NT2/D1 (cell line): ENCODE measurements around the gene BRD1.

Experiments
- SUZ12 ChIP-seq: IDR thresholded peaks from 2 replicates; pipeline ENCODE4 v1.6.1; 2011; ENCODE audit not compliant: insufficient read length, insufficient read depth; ENCODE audit errors: extremely low read depth
- YY1 ChIP-seq: IDR thresholded peaks from 2 replicates; pipeline ENCODE4 v1.6.1; 2011; ENCODE audit not compliant: insufficient read length, insufficient read depth
- ZNF274 ChIP-seq: IDR thresholded peaks from 2 replicates; pipeline ENCODE4 v1.6.1; 2011; ENCODE audit warnings: mild to moderate bottlenecking, low read depth, low read length

GRCh38 chr22:49787861-49788260 is 39.8 kb downstream of the BRD1 start:
- TF ChIP-seq YY1 (no peak), ZNF274 (no peak), SUZ12 (no peak)
